Hepatocyte (in vitro differentiated cells): Measurements from ENCODE around the gene REX1BD.
"Not testable (repeated sequence)": the region's sequence is repeated elsewhere in the genome, so short reads cannot be mapped to it uniquely, and the experiment has no call there.

Experiments
- CTCF ChIP-seq: fragments of 200-600 bp; sonication (generic); IDR thresholded peaks from 2 replicates; pipeline ENCODE4 v1.5.1; 2016; ENCODE audit warnings: antibody characterized with exemption, mild to moderate bottlenecking; ENCODE audit not compliant: poor library complexity
- EZH2 ChIP-seq: fragments of 200-600 bp; sonication (generic); IDR thresholded peaks from 2 replicates; pipeline ENCODE4 v1.6.1; 2016; ENCODE audit warnings: antibody characterized with exemption, mild to moderate bottlenecking, borderline replicate concordance

- not testable (repeated sequence) for TF ChIP-seq CTCF, EZH2
These were observed 48.4 kb upstream of the REX1BD start for GRCh38 chr19:18540200-18540599.
